Activated CD4-positive, alpha-beta T cell treated with anti-CD3 and anti-CD28 coated beads, Interleukin-2, amount 10 ng/mL, durations not matched to agents 7 days and 5 days (primary cell): ENCODE measurements around the gene SLC1A5. TPM values are rescaled to one million over a fixed set of nuclear protein-coding genes. Genes with fewer than 3 reads are reported as not detected.
"Not testable (repeated sequence)": the region's sequence is repeated elsewhere in the genome, so short reads cannot be mapped to it uniquely, and the experiment has no call there.

Experiments
- CTCF ChIA-PET: fragments of 350-600 bp; sonication (Branson Sonifier 250); formaldehyde crosslinking; loops from one replicate; lab custom pipeline; 2021; ENCODE audit warnings: antibody characterized with exemption; lab: Charles Lee
- POLR2A ChIA-PET: fragments of 350-600 bp; sonication (Branson Sonifier 250); formaldehyde crosslinking; loops from one replicate; lab custom pipeline; 2021; ENCODE audit warnings: antibody characterized with exemption; lab: Charles Lee
- DNase-seq: peaks from one replicate; pipeline ENCODE4 v3.0.0-alpha.2; 2020
- H3K27ac Mint-ChIP-seq: one replicate; pipeline ENCODE4 v1.8.0; 2021; ENCODE audit warnings: mild to moderate bottlenecking, moderate library complexity, mixed read lengths
- H3K27me3 Mint-ChIP-seq: one replicate; pipeline ENCODE4 v1.8.0; 2021; ENCODE audit warnings: mixed read lengths
- H3K36me3 Mint-ChIP-seq: one replicate; pipeline ENCODE4 v1.8.0; 2021; ENCODE audit warnings: low read depth, mixed read lengths
- H3K4me1 Mint-ChIP-seq: one replicate; pipeline ENCODE4 v1.8.0; 2021; ENCODE audit warnings: mixed read lengths
- H3K4me3 Mint-ChIP-seq: one replicate; pipeline ENCODE4 v1.8.0; 2021; ENCODE audit warnings: mild to moderate bottlenecking, moderate library complexity, mixed read lengths
- H3K9me3 Mint-ChIP-seq: one replicate; pipeline ENCODE4 v1.8.0; 2021; ENCODE audit warnings: mixed read lengths
- total RNA-seq, 2 experiments: library from RNA; stranded (reverse); gene quantifications; one replicate each; pipeline ENCODE4 v1.2.3, GENCODE V29; 2021

SLC1A5 gene
- total RNA-seq, 2 experiments from 2014 or later = 104 to 108 TPM

GRCh38 chr19:46818812-46819211 lies 30.4 kb upstream of the SLC1A5 start:
- Mint-ChIP-seq H3K4me3 (no peak overlapping the region), H3K4me1 (peaks cover 37% of the 10 kb centered on the region), H3K27ac (no peak overlapping the region), H3K9me3 (no peaks in the 10 kb centered on the region), H3K27me3 (no peaks in the 10 kb centered on the region), H3K36me3 (no peaks in the 10 kb centered on the region)
- ChIA-PET CTCF (interaction anchor here (1.1 kb wide), 2 partner anchors 8 to 22 kb away, joined by 3 to 7 read pairs; no protein-coding TSS in a partner anchor), POLR2A (no interaction called here)
- DNase-seq = peak; percentile 21

- Mint-ChIP-seq H3K27me3 (no peaks in the 10 kb centered on the region), H3K4me1 (peaks cover 19% of the 10 kb centered on the region), H3K27ac (no peak overlapping the region), H3K9me3 (no peaks in the 10 kb centered on the region), H3K36me3 (no peaks in the 10 kb centered on the region), H3K4me3 (no peak overlapping the region)
- DNase-seq = no peak
- ChIA-PET CTCF (no interaction called here), POLR2A (interaction anchor here (0.6 kb wide), 1 partner anchor 343 kb away, joined by 3 read pairs; no protein-coding TSS in a partner anchor)
Measured at GRCh38 chr19:46815833-46816627, 27.6 kb upstream of the SLC1A5 start.

- DNase-seq = no peak
- CTCF ChIA-PET = interaction anchor here (0.5 to 1.9 kb wide), 2 partner anchors 8 to 12 kb away, joined by 3 to 5 read pairs; no protein-coding TSS in a partner anchor
- Mint-ChIP-seq H3K36me3 (no peaks in the 10 kb centered on the region), H3K27ac (no peak overlapping the region), H3K4me3 (no peak overlapping the region), H3K4me1 (peaks cover 2% of the 10 kb centered on the region), H3K9me3 (no peaks in the 10 kb centered on the region), H3K27me3 (no peaks in the 10 kb centered on the region)
- POLR2A ChIA-PET = no interaction called here
Measured at GRCh38 chr19:46813839-46814358, 25.5 kb upstream of the SLC1A5 start.

GRCh38 chr19:46812977-46813838 lies 24.8 kb upstream of the SLC1A5 start:
- Mint-ChIP-seq H3K4me1 (no peaks in the 10 kb centered on the region), H3K27me3 (no peaks in the 10 kb centered on the region), H3K4me3 (no peak overlapping the region), H3K27ac (no peak overlapping the region), H3K9me3 (no peaks in the 10 kb centered on the region), H3K36me3 (no peaks in the 10 kb centered on the region)
- ChIA-PET POLR2A (no interaction called here), CTCF (interaction anchor here (0.5 to 1.9 kb wide), 2 partner anchors 8 to 12 kb away, joined by 3 to 5 read pairs; no protein-coding TSS in a partner anchor)
- no peak for DNase-seq

- no peak for DNase-seq
- ChIA-PET POLR2A (no interaction called here), CTCF (interaction anchor here (0.7 to 1.7 kb wide), 2 partner anchors 10 to 20 kb away, joined by 3 read pairs; no protein-coding TSS in a partner anchor)
- Mint-ChIP-seq H3K4me3 (no peak overlapping the region), H3K27me3 (no peaks in the 10 kb centered on the region), H3K4me1 (no peaks in the 10 kb centered on the region), H3K36me3 (no peaks in the 10 kb centered on the region), H3K27ac (no peak overlapping the region), H3K9me3 (no peaks in the 10 kb centered on the region)
Measured at GRCh38 chr19:46809534-46810272, 21.3 kb upstream of the SLC1A5 start.

- no peak overlapping the region for H3K4me3 Mint-ChIP-seq
- no peaks in the 10 kb centered on the region for H3K9me3 Mint-ChIP-seq
- H3K27me3 Mint-ChIP-seq = no peaks in the 10 kb centered on the region
- no peak for DNase-seq
- no peaks in the 10 kb centered on the region for H3K36me3 Mint-ChIP-seq
- ChIA-PET CTCF (interaction anchor here (1.0 to 1.2 kb wide), 2 partner anchors 10 to 40 kb away, joined by 3 read pairs; no protein-coding TSS in a partner anchor), POLR2A (no interaction called here)
- no peaks in the 10 kb centered on the region for H3K4me1 Mint-ChIP-seq
- H3K27ac Mint-ChIP-seq = no peak overlapping the region
Measured at GRCh38 chr19:46806656-46807055, 18.3 kb upstream of the SLC1A5 start.

GRCh38 chr19:46804432-46804831 lies 16.0 kb upstream of the SLC1A5 start:
- H3K36me3 Mint-ChIP-seq, H3K4me1 Mint-ChIP-seq, DNase-seq, H3K4me3 Mint-ChIP-seq, H3K27me3 Mint-ChIP-seq, H3K27ac Mint-ChIP-seq, H3K9me3 Mint-ChIP-seq, POLR2A ChIA-PET: not testable (repeated sequence)
- CTCF ChIA-PET = interaction anchor here (0.6 to 1.9 kb wide), 6 partner anchors 10 to 465 kb away, joined by 3 to 9 read pairs (median 6); no protein-coding TSS in a partner anchor

GRCh38 chr19:46803555-46803954 lies 15.2 kb upstream of the SLC1A5 start:
- Mint-ChIP-seq H3K4me1 (no peaks in the 10 kb centered on the region), H3K36me3 (no peaks in the 10 kb centered on the region), H3K4me3 (no peak overlapping the region), H3K27ac (no peak overlapping the region), H3K27me3 (no peaks in the 10 kb centered on the region), H3K9me3 (no peaks in the 10 kb centered on the region)
- no peak for DNase-seq
- ChIA-PET CTCF (interaction anchor here (1.2 to 1.4 kb wide), 2 partner anchors 37 to 50 kb away, joined by 3 read pairs; no protein-coding TSS in a partner anchor), POLR2A (no interaction called here)

GRCh38 chr19:46802152-46802551 lies 13.8 kb upstream of the SLC1A5 start:
- POLR2A ChIA-PET = no interaction called here

GRCh38 chr19:46798713-46799112 lies 10.3 kb upstream of the SLC1A5 start:
- Mint-ChIP-seq H3K9me3 (no peaks in the 10 kb centered on the region), H3K4me1 (no peaks in the 10 kb centered on the region), H3K27me3 (peaks cover 3% of the 10 kb centered on the region), H3K4me3 (no peak overlapping the region), H3K36me3 (no peaks in the 10 kb centered on the region), H3K27ac (no peak overlapping the region)
- POLR2A ChIA-PET = no interaction called here
- CTCF ChIA-PET = no interaction called here
- no peak for DNase-seq

More at GRCh38 chr19:46802152-46802551, 13.8 kb upstream of the SLC1A5 start:
- H3K27me3 Mint-ChIP-seq = no peaks in the 10 kb centered on the region
- CTCF ChIA-PET = no interaction called here
- H3K27ac Mint-ChIP-seq = no peak overlapping the region
- H3K4me1 Mint-ChIP-seq = no peaks in the 10 kb centered on the region
- no peaks in the 10 kb centered on the region for H3K36me3 Mint-ChIP-seq
- no peaks in the 10 kb centered on the region for H3K9me3 Mint-ChIP-seq
- DNase-seq = no peak
- no peak overlapping the region for H3K4me3 Mint-ChIP-seq

- Mint-ChIP-seq H3K4me1 (peaks cover 3% of the 10 kb centered on the region), H3K4me3 (no peak overlapping the region), H3K27ac (no peak overlapping the region), H3K27me3 (peaks cover 4% of the 10 kb centered on the region), H3K36me3 (no peaks in the 10 kb centered on the region), H3K9me3 (no peaks in the 10 kb centered on the region)
- ChIA-PET CTCF (interaction anchor here (1.6 to 1.7 kb wide), 2 partner anchors 10 to 44 kb away, joined by 4 to 6 read pairs; partner anchors contain the start of gene SLC1A5), POLR2A (interaction anchor here (0.6 kb wide), 1 partner anchor 28 kb away, joined by 3 read pairs; no protein-coding TSS in a partner anchor)
- no peak for DNase-seq
Measured at GRCh38 chr19:46797881-46798280, 9.5 kb upstream of the SLC1A5 start.

GRCh38 chr19:46791944-46792343 lies 3.5 kb upstream of the SLC1A5 start:
- Mint-ChIP-seq H3K27me3 (peaks cover 4% of the 10 kb centered on the region), H3K27ac (peak overlapping the region; percentile 79), H3K36me3 (no peaks in the 10 kb centered on the region), H3K4me1 (peaks cover 34% of the 10 kb centered on the region), H3K9me3 (no peaks in the 10 kb centered on the region), H3K4me3 (peak overlapping the region; percentile 39)
- ChIA-PET CTCF (interaction anchor here (0.5 to 2.7 kb wide), 4 partner anchors 25 to 221 kb away, joined by 3 to 9 read pairs (median 4); no protein-coding TSS in a partner anchor), POLR2A (no interaction called here)
- DNase-seq = peak; percentile 73
